ENCODE measurements around the gene NAGPA. TPM values are rescaled to one million over a fixed set of nuclear protein-coding genes. Genes with fewer than 3 reads are reported as not detected.

The NAGPA gene
- total and polyA plus RNA-seq, 2 of the 8 experiments (the other 6 are each of a cell fraction or from before 2014, with no cell fraction given) = 10.1 to 13.2 TPM

DNA sequence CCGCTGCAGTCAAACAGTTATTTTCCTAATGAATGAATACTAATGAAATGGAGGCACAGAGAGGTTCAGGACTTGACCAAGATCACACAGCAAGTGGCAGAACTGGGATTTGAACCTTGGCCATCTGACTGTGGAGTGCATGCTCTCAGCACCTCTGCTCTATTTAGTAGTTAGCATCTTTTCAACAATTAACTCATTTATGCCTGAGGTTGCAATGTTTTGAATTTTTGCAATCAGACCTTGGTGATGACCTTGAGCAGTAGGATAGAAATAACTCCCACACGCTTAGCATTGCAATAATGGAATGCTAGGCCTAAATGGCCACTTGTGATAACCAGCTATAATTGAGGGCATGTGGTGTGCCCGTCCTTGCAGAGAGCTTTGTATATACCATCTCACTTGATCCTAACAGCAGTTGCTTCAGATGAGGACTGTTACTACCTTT is 31.0 kb downstream of the NAGPA start:
- no peaks in the 10 kb centered on the region for H4K20me1 ChIP-seq (replicated peaks in 1 of 2; ENCODE audit: control insufficient read depth in 1 of 2, insufficient read depth in 2 of 2, low read length in 2 of 2)
- H3K23me2 ChIP-seq (ENCODE audit: low read depth, low read length) = no peaks in the 10 kb centered on the region
- DNase-seq (ENCODE audit: low read depth in 1 of 2, low spot score in 2 of 2) (no peak), FAIRE-seq (no peak)
- H2BK12ac ChIP-seq (ENCODE audit: low read depth, low read length) = no peak overlapping the region
- no peak overlapping the region for H2BK120ac ChIP-seq (replicated peaks; ENCODE audit: low read depth, low read length)
- no peak overlapping the region for H2BK15ac ChIP-seq (ENCODE audit: low read length)
- TF ChIP-seq KDM1A (IDR thresholded peaks at IDR 0.05; ENCODE audit: borderline replicate concordance, low read length) = 0 out of 2 replicates have a peak, but pooled peaks have one; percentile 23
- TF ChIP-seq RXRA (IDR thresholded peaks at IDR 0.05; ENCODE audit: insufficient read depth, low read depth, low read length) = no peak
- no peak overlapping the region for H3K27ac ChIP-seq (ENCODE audit: low read depth, low read length)
- no peak overlapping the region for H3K14ac ChIP-seq (ENCODE audit: insufficient read length)
- H4K91ac ChIP-seq (replicated peaks; ENCODE audit: insufficient read length, low read length) = no peak overlapping the region
- H3K79me2 ChIP-seq (ENCODE audit: control insufficient read depth in 1 of 2, insufficient read depth in 2 of 2, low read length in 2 of 2) = no peaks in the 10 kb centered on the region
- H3K4ac ChIP-seq (replicated peaks; ENCODE audit: insufficient read length, low read depth, low read length) = no peak overlapping the region
- 87% methylated on average over 3 of the region's 3 CpGs; no CpG with 5 or more reads in 1 of the 2 experiments for WGBS, 2 experiments (ENCODE audit: extremely low coverage in 1 of 2, insufficient coverage in 1 of 2, insufficient read length in 1 of 2, insufficient replicate concordance in 2 of 2, low coverage in 1 of 2, low lambda C conversion rate in 2 of 2, missing lambda C conversion rate in 1 of 2)
- no peak overlapping the region for H2BK5ac ChIP-seq (ENCODE audit: low read depth, low read length)
- H3K9ac ChIP-seq (replicated peaks in 1 of 4; ENCODE audit: extremely low read depth in 1 of 4, low read depth in 3 of 4, low read length in 3 of 4) = no peak overlapping the region
- H3K9me3 ChIP-seq (ENCODE audit: insufficient read depth in 2 of 2, low read depth in 1 of 2, low read length in 1 of 2) = no peaks in the 10 kb centered on the region
- no peak overlapping the region for H2AK5ac ChIP-seq (ENCODE audit: low read depth, low read length)
- H4K5ac ChIP-seq (ENCODE audit: insufficient read length, low read depth, low read length) = no peak overlapping the region
- no peak overlapping the region for H3K18ac ChIP-seq (ENCODE audit: extremely low read depth, low read length)
- H3K23ac ChIP-seq (ENCODE audit: insufficient read length) = no peak overlapping the region
- no peaks in the 10 kb centered on the region for H3K27me3 ChIP-seq (replicated peaks in 1 of 4; ENCODE audit: control insufficient read depth in 3 of 4, extremely low read depth in 1 of 4, insufficient read depth in 3 of 4, low read length in 3 of 4)
- no peak overlapping the region for H2BK20ac ChIP-seq (ENCODE audit: low read length)
- H3K4me3 ChIP-seq (ENCODE audit: extremely low read depth in 1 of 4, insufficient read depth in 2 of 4, low read depth in 3 of 4, low read length in 4 of 4) = no peak overlapping the region
- no peak overlapping the region for H2AFZ ChIP-seq (ENCODE audit: low read length)
- no peak overlapping the region for H3K56ac ChIP-seq (replicated peaks; ENCODE audit: insufficient read length, low read depth, low read length)
- H3K4me2 ChIP-seq (ENCODE audit: insufficient read depth in 1 of 2, low read depth in 2 of 2, low read length in 2 of 2) = no peak overlapping the region
- H3K79me1 ChIP-seq (ENCODE audit: low read depth, low read length) = no peaks in the 10 kb centered on the region; the same call in 1 of the 2 replicates
- no peaks in the 10 kb centered on the region for H3K36me3 ChIP-seq (ENCODE audit: control insufficient read depth in 2 of 4, insufficient read depth in 4 of 4, low read length in 3 of 4)
- POLR2A ChIA-PET (ENCODE audit: partially characterized antibody) = interaction anchor here (0.8 to 1.0 kb wide), 2 partner anchors 19 to 47 kb away, joined by 3 read pairs; no protein-coding TSS in a partner anchor
- H3K4me1 ChIP-seq (replicated peaks in 1 of 4; ENCODE audit: control insufficient read depth in 3 of 4, insufficient read depth in 4 of 4, low read length in 3 of 4) = no peaks in the 10 kb centered on the region
- no peak overlapping the region for H4K8ac ChIP-seq (ENCODE audit: extremely low read depth, insufficient read depth, low read length)
- CTCF ChIA-PET (ENCODE audit: partially characterized antibody) = interaction anchor here (0.5 to 3.4 kb wide), 4 partner anchors 22 to 82 kb away, joined by 3 to 10 read pairs (median 4); no protein-coding TSS in a partner anchor

All from H1 (cell line).